ENCODE results near the gene EXOC6.

EXOC6 gene

DNA sequence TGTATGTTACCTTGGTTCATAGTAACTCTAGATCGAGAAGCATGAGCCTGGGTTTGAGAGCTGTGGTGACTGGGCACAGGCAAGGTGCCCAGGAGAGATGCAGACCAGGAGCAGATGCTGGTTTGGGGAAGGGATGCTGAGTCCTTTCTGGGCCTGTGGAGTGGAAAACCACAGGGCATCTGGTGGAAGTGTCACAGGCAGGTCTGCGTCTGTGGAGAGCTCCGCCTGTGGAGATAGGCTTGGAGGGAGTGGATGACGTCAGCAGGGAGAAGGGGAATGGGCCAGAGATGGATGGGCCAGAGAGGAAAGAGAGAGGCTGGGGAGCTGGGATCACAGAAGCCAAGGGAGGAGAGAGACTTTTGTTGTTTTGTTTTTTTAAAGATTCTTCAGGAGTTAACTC is 240.1 kb downstream of the EXOC6 start:
- no peak overlapping the region for H3K4me3 ChIP-seq (ENCODE audit: control insufficient read depth, low read depth, low read length)
- TF ChIP-seq, protein P1, sequence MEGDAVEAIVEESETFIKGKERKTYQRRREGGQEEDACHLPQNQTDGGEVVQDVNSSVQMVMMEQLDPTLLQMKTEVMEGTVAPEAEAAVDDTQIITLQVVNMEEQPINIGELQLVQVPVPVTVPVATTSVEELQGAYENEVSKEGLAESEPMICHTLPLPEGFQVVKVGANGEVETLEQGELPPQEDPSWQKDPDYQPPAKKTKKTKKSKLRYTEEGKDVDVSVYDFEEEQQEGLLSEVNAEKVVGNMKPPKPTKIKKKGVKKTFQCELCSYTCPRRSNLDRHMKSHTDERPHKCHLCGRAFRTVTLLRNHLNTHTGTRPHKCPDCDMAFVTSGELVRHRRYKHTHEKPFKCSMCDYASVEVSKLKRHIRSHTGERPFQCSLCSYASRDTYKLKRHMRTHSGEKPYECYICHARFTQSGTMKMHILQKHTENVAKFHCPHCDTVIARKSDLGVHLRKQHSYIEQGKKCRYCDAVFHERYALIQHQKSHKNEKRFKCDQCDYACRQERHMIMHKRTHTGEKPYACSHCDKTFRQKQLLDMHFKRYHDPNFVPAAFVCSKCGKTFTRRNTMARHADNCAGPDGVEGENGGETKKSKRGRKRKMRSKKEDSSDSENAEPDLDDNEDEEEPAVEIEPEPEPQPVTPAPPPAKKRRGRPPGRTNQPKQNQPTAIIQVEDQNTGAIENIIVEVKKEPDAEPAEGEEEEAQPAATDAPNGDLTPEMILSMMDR (IDR thresholded peaks at IDR 0.05; ENCODE audit: control insufficient read depth, insufficient read depth, low read depth, low read length, missing control alignments) = no peak
- DNase-seq (ENCODE audit: low read depth) = no peak

DNA sequence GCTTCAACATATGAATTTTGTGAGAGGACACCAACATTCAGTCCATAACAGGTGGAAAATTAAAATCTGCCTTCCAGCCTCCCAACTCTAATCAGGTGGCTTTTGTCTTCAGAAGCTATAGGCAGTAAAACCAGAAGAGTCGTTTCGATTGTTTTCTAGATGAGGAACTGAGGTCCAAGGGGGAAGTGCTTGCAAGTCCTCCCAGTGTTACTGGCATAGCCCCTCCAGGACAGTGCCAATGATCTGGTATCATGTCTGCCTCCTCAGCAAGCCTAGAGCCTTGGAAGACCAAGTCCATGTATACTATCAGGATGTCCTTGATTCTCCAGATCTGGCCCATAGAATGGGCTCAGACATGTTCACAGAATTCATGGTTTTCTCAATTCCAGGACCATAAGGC is 242.3 kb downstream of the EXOC6 start:
- DNase-seq (ENCODE audit: low read depth) = no peak
- no peak overlapping the region for H3K4me3 ChIP-seq (ENCODE audit: control insufficient read depth, low read depth, low read length)
- TF ChIP-seq, protein P1 (IDR thresholded peaks at IDR 0.05; ENCODE audit: control insufficient read depth, insufficient read depth, low read depth, low read length, missing control alignments) = no peak

DNA sequence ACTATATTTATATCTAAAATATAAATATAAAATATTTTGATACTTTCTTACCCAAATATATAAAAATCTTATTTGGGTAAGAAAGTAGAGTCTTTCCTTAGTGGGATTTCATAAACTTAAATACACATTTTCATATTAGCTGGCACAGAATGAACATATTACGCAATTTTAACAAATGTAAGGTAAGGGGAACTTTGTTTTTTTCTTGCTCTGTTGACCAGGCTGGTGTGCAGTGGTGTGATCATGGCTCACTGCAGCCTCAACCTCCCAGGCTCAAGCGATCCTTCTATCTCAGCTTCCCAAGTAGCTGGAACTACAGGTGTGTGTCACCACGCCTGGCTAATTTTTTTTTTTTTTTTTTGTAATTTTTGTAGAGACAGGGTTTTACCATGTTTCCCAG is 243.6 kb downstream of the EXOC6 start:
- TF ChIP-seq, protein P1 (IDR thresholded peaks at IDR 0.05; ENCODE audit: control insufficient read depth, insufficient read depth, low read depth, low read length, missing control alignments) = no peak
- DNase-seq (ENCODE audit: low read depth) = no peak
- H3K4me3 ChIP-seq (ENCODE audit: control insufficient read depth, low read depth, low read length) = no peak overlapping the region

DNA sequence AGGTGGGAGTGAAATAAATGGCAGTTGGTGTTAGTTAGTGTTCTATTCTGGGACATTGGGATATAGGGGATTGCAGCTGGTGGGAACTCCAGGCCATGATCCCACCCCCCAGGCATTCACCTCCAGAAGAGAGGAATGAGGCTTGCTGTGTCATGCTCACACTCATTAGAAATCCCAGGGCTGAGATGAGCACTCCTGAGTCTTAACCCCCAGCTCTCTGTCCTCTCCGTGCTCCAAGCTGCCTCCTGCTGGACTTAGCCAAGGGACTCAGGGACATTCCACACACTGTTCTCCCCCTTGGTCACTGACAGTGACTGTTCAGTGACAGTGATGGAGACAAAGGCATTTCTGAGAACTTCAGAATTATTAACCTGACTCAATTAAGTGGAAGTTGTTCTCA is 246.9 kb downstream of the EXOC6 start:
- no peak overlapping the region for H3K4me3 ChIP-seq (ENCODE audit: control insufficient read depth, low read depth, low read length)
- TF ChIP-seq, protein P1 (IDR thresholded peaks at IDR 0.05; ENCODE audit: control insufficient read depth, insufficient read depth, low read depth, low read length, missing control alignments) = no peak
- DNase-seq (ENCODE audit: low read depth) = no peak

DNA sequence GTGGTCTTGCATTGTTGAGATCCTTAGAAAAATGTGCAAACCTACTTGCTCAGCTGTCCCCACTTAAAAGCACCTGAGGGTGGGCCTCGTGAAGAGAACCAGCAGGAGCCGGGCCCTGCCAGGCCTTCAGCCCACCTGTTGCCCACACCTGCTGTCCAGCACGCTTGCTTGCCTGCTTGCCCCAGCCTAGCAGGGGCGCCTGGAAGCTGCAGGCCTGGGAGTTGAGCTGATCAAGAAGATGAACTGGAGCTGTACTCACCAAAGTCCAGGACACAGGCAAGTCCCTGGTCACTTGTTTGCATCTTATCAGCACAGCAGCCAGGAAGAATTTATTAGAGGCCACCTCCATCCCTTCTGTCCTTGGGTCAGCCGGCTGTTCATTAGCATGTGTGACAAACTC is 248.6 kb downstream of the EXOC6 start:
- H3K4me3 ChIP-seq (ENCODE audit: control insufficient read depth, low read depth, low read length) = no peak overlapping the region
- TF ChIP-seq, protein P1 (IDR thresholded peaks at IDR 0.05; ENCODE audit: control insufficient read depth, insufficient read depth, low read depth, low read length, missing control alignments) = no peak
- DNase-seq (ENCODE audit: low read depth) = no peak

DNA sequence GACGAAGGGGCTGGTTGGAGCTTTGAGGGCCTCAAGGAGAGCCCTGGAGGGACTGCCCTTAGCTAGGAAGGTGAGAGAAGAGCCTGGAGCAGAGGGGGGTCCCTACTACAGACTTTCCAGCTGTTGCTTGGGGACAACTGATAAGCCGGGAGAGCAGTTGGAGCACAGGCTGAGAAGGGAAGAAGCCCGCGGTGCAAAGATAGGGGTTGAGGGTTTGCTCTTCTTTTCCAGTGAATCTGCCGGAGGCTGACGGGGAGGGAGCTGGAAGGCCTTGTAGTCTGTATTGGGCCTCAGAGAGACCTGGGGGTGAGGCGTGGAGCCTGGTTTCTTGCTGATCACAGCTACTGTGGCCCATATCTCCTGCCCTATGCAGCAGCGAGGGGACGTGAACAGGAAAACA is 249.1 kb downstream of the EXOC6 start:
- H3K4me3 ChIP-seq (ENCODE audit: control insufficient read depth, low read depth, low read length) = no peak overlapping the region
- TF ChIP-seq, protein P1 (IDR thresholded peaks at IDR 0.05; ENCODE audit: control insufficient read depth, insufficient read depth, low read depth, low read length, missing control alignments) = no peak
- no peak for DNase-seq (ENCODE audit: low read depth)

DNA sequence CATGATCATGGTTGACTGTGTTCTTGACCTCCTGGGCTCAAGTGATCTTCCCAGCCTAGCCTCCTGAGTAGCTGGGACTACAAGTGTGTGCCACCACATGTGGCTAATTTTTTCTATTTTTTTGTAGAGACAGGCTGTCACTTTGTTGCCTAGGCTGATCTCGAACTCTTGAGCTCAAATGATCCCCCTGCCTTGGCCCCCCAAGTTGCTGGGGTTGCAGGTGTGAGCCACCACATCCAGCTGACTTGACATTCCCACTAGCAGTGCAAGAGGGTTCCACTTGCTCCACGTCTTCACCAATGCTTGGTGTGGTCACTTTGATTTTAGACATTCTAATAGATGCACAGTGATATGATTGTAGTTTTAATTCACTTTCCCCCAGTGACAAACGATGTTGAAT is 250.5 kb downstream of the EXOC6 start:
- DNase-seq (ENCODE audit: low read depth) = no peak
- no peak overlapping the region for H3K4me3 ChIP-seq (ENCODE audit: control insufficient read depth, low read depth, low read length)
- TF ChIP-seq, protein P1 (IDR thresholded peaks at IDR 0.05; ENCODE audit: control insufficient read depth, insufficient read depth, low read depth, low read length, missing control alignments) = no peak

All from AG09309 (cell line).